Hematopoietic multipotent progenitor cell treated with erythropoietin and hydrocortisone succinate and interleukin-3 and kit ligand, for 4 days (in vitro differentiated cells): Measurements from ENCODE around the gene SNX32.
"Not testable (repeated sequence)": the region's sequence is repeated elsewhere in the genome, so short reads cannot be mapped to it uniquely, and the experiment has no call there.

Experiments
- DNase-seq: peaks from one replicate; pipeline ENCODE4 v3.0.0-alpha.2; 2015

The SNX32 gene

DNA sequence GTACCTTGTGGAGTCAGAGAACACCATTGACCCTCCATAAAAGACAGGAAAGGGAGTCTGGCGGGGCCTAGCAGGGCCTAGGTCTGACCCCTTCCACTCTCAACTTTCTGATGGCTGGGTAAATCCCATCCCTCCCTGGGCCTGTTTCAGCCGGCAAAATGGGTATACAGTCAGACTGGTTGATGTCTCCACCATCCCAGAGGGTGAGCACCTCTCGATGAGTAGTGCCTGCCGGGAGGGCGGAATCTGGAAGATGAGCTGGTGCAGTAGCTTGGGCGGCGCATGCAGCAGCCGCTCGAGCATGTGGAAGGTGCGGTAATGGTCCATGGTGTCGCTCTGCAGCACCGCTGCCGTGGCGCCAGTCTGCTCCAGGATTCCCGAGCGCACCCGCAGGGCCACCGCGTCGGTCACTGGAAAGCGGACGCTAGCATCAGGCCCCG is 54.0 kb downstream of the SNX32 start:
- no peak for DNase-seq

DNA sequence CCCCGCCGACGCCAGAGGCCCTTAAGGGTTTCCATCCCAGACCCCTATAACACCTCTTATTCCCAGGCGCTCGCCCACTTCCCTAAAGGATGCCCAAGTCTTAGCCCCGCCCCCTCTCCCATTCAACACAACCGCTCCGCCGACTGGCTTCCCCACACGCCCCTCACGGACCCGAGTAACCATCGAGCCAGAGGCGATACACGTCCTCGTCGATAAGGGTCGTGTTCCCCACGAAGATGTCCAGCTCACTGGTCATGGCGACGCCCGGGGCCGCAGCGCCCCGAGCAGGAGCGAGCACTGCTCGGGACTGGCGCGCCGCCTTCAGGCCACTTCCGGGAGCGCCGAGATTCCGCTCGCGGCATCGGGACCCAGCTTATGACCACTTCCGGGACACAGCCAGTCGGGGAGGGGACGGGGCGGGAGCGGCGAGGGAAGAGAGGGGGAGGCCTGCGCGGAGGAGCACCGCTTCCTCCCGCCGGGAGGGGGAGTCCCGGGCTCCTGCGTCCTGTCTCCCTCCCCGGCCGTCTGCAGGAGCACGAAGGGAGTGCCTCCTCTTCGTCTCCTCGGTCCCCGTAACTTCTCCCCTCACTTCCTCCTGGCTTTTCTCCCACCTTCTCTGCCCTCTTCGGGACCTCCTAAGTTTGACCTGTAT is 54.5 kb downstream of the SNX32 start, which contains the start of gene FIBP:
FIBP (minus strand) TSS at position 309 of the 652 bp plus-strand sequence; CDS start at position 256, 53 bp downstream.
- DNase-seq, result peak; percentile 99

DNA sequence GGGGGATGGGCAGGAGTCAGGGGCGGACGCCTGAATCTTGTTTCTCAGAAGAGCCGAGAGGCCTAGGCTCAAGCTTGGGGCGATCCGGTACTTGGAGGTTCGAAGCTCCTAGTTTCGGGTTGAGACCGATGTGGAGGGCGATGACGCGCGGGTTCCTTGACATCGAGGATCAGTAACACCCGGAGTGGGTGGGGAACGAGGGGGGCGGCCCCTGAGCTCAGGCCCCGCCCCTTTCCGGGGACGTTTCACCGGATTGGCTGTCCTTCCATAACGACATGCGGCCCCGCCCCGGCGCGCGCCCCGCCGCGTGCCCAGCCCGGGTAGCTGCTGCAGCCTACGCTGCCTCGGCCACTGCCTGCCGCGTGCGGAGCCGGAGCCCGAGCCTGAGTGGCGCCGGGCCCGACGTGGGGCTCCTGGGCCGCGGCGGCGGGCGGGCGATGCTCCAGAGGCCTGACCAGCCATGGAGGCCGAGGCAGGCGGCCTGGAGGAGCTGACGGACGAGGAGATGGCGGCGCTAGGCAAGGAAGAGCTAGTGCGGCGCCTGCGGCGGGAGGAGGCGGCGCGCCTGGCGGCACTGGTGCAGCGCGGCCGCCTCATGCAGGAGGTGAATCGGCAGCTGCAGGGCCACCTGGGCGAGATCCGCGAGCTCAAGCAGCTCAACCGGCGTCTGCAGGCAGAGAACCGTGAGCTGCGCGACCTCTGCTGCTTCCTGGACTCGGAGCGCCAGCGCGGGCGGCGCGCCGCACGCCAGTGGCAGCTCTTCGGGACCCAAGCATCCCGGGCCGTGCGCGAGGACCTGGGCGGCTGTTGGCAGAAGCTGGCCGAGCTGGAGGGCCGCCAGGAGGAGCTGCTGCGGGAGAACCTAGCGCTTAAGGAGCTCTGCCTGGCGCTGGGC is 56.8 kb downstream of the SNX32 start, which contains the start of gene CCDC85B:
CCDC85B (plus strand) TSS at position 350 of the 895 bp plus-strand sequence; CDS start at position 461, 111 bp downstream.
- DNase-seq, result peak; percentile 98

DNA sequence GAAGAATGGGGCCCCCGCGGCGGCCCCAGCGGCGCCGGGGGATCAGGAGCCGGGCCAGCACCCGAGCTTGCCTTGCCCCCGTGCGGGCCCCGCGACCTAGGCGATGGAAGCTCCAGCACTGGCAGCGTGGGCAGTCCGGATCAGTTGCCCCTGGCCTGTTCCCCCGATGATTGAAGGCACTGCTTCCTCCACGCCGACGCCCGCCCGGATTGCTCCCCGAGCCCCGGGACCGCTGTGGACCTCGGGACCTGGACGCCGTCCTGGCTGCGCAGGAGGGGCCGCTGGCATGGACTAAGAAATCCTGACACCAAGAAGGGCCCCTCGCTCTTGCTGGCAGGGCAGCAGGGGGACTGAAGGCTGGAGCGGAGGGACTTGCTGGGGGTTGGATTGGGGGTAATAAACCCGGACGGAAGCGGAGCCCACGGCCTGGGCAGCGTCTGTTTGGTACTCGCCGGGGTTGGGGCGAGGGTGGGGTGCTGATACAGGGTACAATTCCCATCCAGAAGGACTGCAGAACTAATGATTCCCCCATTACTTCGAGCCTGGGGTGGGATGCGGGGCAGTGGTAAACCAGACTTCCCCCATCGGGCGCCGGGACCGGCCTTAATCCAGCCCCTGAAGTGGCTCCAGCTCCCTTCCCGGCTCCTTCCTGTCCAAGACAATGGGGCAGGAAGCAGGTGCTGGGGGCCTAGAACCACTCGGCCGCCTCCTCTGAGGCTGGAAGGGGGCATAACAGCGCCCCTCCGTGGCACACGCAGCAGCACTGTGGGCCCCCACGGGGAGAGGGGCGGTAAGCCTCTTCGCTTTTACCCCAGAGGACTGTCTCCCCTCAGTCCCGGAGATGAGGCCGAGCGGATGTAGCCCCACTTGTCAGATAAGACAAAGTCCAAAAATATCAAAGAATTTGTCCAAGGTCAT is 57.7 kb downstream of the SNX32 start:
- DNase-seq, result peak; percentile 77

DNA sequence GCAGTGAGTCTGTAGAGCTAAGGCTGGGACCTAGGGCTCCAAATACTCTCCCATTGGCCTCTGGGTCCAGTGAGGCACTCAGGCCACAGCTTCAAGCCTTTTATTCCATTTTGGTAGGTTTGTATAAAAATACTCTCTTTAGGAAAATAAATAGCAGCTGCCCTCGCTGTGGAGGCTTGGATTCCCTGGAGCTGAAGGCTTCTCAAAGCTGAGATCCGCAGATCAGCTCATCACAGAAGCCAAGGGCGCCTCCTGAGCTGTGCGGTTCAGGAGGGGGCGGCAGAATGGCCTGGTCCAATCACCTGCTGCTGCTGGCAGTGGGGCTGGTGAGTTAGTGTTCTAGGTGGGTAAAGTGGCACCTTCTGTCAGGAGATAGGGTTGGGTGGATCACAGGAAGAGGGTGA is 58.4 kb downstream of the SNX32 start:
- not testable (repeated sequence) for DNase-seq

DNA sequence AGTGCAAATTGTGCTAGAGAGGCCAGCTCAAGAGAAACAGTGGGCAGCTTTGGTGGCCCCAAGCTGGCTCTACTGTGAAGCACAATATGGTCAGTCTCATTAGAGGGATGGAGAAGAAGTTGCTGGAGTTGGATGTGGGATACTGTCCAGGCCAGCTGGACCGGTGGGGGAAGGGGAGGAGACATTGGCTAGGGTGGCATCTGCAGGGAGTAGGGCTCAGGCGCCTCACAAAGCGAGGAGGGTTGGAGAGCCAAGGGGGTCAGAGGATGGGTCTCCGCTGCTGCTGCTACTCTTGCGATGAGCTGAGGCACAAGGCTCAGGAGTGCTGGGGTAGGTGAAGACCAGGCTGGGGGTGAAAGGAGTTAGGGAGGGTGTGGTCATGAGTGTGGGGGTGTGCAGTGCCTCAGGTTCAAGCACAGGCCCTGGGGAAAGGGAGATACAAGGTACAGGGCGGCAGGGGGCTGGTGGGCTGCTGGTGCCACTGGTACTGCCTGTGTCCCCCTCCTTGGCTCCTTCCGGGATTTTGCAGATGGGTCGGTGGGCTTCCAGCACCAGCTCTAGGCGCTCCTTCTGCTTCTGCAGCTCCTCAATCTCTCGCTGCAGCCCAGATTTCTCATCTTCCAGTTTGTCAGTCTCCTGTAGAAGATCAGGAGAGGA is 59.0 kb downstream of the SNX32 start:
- DNase-seq, result no peak

DNA sequence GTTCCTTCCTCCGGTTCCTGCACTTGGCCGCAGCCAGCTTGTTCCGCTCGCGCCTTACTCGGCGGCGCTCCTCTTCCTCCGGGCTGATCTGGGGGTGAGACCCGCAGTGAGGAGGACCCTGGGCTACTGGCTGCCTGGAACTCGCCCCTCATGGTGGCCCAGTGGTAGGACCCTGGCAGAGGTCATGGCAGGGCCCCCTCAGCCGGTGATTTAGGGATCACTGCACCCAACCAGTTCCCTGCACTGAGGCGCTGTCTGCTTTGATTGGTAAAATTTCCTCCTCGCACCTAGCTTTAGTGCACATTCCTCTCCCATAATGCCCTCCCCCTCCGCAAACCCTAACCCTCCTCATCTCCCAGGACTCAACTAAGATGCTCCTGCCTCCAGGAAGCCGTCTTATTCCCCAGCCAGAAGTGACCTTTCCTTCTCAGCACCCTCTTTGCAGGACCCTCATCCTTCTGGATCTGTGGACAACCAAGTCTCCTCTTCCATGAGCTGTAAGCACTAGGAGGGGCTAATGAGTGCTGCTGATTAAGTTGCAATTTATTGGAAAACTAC is 60.4 kb downstream of the SNX32 start:
- DNase-seq, result peak; percentile 69

DNA sequence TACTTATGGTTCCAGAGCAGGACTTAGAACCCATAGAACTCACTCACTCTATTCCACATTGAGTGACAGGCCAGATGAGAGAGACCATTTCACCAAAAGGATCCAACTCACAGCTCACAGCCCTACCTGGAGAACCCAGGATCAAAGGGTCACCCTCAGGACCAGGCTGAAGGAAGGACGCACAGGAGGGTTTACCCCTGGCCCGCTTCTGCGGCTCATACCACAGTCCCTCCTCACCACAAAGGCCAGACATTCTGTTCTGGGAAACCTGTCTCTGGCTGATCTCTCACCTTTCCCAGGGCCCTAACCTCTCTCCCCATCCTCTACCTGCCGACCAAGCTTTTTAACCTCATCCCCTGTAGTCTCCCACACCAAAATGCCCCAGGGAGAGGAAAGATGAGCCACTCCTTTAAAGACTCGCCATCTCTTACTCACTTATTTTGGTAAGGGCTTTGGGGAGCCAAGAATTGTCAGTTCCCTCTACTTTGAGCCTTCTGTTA is 61.8 kb downstream of the SNX32 start:
- DNase-seq, result no peak

DNA sequence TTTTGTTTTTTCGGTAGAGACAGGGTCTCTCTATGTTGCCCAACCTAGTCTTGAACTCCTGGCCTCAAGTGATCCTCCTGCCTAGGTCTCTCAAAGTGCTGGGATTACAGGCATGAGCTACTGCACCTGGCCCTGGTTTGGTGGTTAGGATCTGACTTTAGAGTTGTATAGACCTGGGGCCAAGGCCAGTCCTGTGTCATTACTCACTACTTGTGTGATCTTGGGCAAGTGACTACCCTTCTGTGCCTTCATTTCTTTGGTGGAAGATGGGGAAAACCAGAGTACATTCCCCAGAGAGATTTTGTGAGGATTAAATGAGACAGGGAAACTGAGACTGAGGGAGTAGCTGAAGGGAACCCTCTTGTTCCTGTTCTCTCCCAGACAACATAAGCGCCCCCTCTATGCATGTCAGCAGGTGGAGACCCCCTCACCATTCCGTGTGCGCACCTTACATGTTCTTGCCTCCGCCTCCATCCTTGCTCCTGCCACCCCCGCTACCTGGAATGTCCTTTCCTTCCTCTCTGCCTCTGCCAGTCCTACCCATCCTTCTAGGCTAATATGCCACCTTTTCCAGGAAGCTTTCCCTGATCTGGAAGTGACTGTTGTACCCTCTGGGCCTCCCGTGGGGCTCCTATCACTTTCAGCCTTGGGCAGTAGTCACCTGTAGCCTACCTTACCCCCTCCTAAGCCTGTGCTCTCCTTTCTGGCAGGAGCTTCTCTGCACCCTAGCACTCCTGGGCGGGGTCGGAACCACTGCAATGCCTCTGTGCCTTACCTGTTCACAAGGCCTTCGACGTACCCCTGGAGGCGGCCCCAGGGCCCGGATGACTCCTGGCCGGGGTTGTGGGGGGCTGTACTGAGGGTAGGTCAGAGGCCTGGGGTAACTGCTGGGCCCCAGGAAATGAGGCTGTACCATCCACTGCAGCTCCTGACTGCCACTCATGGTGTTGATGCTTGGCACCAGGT is 62.6 kb downstream of the SNX32 start:
- DNase-seq, result no peak

DNA sequence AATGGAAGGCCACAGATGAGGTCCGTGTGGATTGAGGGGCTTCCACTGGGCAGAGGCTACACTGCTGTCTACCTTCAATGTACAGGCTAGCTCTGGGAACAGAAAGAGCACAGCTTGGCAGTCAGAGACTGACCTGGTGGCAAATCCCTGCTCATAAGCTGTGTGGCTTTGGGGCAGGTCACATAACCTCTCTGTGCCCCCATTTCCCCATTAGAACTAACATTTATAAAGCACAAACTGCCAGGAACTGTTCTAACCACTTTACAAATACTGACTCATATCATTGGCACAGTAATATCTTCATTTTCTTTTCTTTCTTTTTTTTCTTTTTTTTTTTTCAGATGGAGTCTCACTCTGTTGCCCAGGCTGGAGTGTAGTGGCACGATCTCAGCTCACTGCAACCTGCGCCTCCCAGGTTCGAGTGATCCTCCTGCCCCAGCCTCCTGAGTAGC is 63.3 kb downstream of the SNX32 start:
- no peak for DNase-seq

DNA sequence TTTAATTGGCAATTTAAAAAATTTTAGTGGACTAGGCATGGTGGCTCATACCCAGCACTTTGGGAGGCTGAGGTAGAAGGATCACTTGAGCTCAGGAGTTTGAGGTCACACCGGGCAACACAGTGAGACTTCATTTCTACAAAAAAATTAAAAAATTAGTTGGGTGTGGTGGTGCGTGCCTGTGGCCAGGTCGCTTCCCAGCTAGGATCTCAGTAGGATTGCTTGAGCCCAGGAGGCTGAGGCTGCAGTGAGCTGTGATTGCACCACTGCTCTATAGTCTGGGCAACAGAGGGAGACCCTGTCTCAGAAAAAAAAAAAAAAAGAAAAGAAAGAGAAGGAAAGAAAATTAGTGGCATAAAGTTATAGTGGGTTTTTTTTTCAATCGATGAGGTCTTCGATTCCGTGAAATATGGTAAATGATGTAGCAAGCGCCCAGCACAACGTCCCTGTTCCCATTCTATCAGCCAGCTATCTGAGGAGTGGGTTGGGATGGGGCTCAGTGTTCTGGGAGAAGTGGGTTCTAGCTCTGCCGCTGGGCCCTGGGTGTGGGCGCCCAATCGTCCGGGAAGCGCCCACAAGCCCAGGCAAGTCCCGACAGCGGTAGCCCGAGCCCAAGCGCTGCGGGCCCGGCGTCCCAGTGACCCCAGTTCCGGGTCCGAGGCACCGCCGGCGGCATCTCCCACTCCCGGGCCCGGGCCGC is 65.0 kb downstream of the SNX32 start:
- DNase-seq, result no peak

DNA sequence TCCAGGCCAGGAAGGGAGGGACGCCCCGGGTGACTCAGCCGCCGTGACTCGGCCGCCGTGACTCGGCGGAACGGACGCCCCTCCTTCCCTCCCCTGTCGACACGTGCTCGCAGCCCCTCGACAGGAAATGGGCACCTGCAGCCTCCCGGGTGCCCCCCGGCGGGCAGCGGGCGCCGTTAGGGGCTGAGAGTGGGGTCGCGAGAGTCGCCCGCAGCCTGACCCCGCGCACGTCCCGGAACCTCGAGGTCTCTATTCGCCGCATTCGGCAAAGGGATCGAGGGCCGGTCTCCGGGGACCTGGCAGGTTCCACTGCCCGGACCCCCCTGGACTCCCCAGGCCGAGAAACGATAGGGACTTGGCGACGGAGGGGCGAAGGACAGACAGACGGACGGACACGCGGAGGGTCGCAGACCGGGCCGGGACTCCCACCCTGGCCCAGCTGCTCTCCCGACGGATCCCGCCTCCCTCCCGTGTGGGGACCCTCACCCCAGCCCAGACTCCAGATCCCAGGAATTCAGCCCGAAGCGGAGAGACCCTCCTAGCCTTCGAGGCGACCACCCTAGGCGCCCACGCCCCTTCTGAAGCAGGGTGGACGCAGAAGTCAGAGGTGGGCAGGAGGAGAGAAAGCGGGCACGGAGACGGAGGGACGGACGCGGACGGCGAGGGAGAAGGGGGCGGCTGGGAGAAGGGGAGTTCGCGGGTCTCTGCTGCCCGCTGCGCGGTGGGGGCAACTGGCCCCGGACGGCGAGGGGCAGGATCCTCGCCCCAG is 65.8 kb downstream of the SNX32 start:
- peak; percentile 88 for DNase-seq

DNA sequence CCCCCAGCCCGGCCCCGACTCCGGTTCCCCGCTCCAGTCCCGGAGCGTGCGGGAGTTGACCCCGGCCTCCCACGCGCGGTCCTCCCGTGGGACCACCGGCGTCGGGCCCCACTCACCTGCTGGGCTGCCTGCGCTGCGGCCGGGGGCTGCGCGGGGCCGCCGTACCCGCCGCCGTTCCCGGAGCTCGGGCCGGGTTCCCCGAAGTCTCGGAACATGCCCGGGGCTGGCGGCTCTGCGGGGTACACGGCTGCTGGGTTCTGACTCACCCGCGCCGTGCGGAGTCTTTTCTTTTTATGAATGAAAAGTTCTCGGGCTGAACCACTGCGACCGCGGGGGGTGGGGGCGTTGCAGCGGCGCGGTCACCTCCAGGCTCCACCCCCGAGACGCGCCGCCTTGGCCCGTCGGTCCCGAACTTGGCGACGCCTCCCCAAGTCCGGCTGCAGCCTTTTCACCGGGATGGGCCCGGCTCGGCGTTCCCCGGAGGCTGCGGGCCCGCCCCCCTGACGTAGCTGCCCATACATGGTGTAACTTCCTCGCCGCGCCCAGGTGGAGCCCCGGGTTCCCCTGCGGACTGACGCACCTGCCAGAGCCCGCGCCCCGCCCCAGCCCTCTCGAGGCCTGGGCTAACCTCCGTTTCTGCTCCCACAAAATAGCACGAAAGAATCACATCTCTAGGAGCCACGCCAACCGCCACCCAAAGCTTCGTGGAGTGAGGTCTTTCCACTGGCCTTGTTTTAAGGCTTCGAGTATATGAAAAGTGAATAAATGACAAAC is 66.5 kb downstream of the SNX32 start, which contains the start of gene FOSL1:
FOSL1 (minus strand) TSS at position 264 of the 774 bp plus-strand sequence; CDS start at position 215, 49 bp downstream.
- peak; percentile 95 for DNase-seq

DNA sequence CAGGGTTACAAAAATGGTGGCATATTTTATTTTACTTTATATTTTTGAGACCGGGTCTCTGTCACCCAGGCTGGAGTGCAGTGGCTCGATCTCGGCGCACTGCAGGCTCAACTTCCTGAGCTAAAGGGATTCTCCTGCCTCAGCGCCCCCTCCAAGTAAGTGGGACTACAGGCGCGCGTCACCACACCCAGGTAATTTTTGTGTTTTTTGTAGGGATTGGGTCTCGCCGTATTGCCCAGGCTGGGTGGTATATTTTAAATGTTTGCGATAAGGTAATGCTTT is 67.1 kb downstream of the SNX32 start:
- no peak for DNase-seq

DNA sequence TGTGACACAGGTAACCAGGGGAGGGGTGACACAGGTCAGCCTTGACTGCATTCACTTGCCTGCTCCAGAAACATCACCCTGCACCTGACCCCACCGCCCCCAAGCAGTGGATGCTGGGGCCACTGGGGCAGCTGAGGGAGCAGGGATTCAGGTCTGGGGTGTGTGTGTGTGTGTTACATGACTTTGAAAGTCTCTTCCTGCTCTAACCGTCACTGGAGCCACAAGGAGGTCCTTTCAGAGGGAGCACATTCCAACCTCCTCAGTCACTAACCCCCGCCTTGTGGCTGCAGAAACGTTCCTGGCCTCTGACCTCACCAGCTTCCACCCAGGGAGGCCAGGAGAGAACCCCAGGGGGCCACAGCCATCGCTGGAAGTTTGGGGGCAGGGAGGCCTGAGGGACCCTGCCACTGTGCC is 69.3 kb downstream of the SNX32 start:
- no peak for DNase-seq
